Ishikawa (cell line): ENCODE results near the gene SMIM29.

ENCODE experiments used
- FOXM1 ChIP-seq: IDR thresholded peaks from 2 replicates; pipeline ENCODE4 v1.6.1; 2012; ENCODE audit warnings: low read depth, borderline replicate concordance
- RAD21 ChIP-seq: IDR thresholded peaks from 2 replicates; pipeline ENCODE4 v1.6.1; 2012; ENCODE audit warnings: low read depth
- TCF12 ChIP-seq: IDR thresholded peaks from 2 replicates; pipeline ENCODE4 v1.6.1; 2012; ENCODE audit warnings: low read depth

DNA sequence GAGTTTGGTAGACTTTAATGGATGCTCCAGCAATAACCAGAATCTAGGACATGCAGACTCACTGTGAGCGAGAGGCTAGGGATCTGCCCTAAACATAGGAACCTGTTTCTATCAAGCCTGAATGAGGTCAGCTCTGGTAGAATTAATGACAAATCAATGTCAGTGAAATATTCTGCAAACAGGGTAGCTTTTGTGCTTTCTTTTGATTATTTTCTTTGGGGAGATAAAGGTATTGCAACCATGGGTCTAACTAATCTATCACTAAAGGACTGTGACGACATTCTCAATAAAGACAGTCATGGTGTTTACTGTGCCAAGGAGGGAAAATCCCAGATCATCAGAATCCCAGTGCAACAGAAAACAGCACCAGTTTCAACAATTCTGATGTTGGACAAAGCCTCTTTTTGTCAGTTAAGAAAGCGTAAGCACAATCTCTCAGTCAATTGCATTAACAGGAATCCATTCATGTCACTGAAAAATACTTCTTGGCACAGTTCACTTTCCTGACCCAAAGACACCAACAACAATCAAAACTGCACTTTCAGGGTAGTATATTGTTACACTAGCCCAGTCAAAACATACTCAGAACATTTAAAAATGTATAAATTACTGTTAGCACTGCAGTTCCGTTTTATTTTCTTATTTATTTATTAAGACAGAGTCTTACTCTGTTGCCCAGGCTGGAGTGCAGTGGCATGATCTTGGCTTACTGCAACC is 36.8 kb upstream of the SMIM29 start:
- no peak for TF ChIP-seq FOXM1
- TF ChIP-seq RAD21 = no peak
- no peak for TF ChIP-seq TCF12
